Measurements from ENCODE around the gene MB.

The MB gene

GRCh38 chr22:35642305-35642741, 25.2 kb upstream of the MB start:
- no peaks in the 10 kb centered on the region for H3K27me3 Mint-ChIP-seq (ENCODE audit: low read depth)

GRCh38 chr22:35641494-35642120, 24.5 kb upstream of the MB start:
- Mint-ChIP-seq H3K9me3 (no peaks in the 10 kb centered on the region), H3K27me3 (ENCODE audit: low read depth) (no peaks in the 10 kb centered on the region), H3K27ac (peak overlapping the region in 1 of 3 experiments; percentile 25), H3K4me3 (no peak overlapping the region), H3K36me3 (ENCODE audit: low read depth) (no peaks in the 10 kb centered on the region), H3K4me1 (peaks cover 24% of the 10 kb centered on the region)
- TF ChIP-seq CTCF (IDR thresholded peaks at IDR 0.05; ENCODE audit: unreplicated experiment in 3 of 3), result no peak

More at GRCh38 chr22:35642305-35642741, 25.2 kb upstream of the MB start:
- H3K4me3 Mint-ChIP-seq, result no peak overlapping the region
- TF ChIP-seq CTCF (IDR thresholded peaks at IDR 0.05; ENCODE audit: unreplicated experiment in 3 of 3), result no peak
- H3K4me1 Mint-ChIP-seq, result peaks cover 26% of the 10 kb centered on the region
- H3K9me3 Mint-ChIP-seq, result no peaks in the 10 kb centered on the region
- no peaks in the 10 kb centered on the region for H3K36me3 Mint-ChIP-seq (ENCODE audit: low read depth)
- H3K27ac Mint-ChIP-seq, result peak overlapping the region in 2 of 3 experiments; percentile 25 to 56

- H3K27me3 Mint-ChIP-seq (ENCODE audit: low read depth), result no peaks in the 10 kb centered on the region
- TF ChIP-seq CTCF (IDR thresholded peaks at IDR 0.05; ENCODE audit: unreplicated experiment in 3 of 3), result no peak
- peaks cover 2% of the 10 kb centered on the region for H3K9me3 Mint-ChIP-seq
- H3K4me1 Mint-ChIP-seq, result peaks cover 24% of the 10 kb centered on the region
- H3K36me3 Mint-ChIP-seq (ENCODE audit: low read depth), result no peaks in the 10 kb centered on the region
- peak overlapping the region in 2 of 3 experiments; percentile 3 to 4 for H3K4me3 Mint-ChIP-seq
- peak overlapping the region; percentile 90 to 96 (median 93) for H3K27ac Mint-ChIP-seq
Measured at GRCh38 chr22:35638410-35638809, 21.3 kb upstream of the MB start.

GRCh38 chr22:35638001-35638400, 20.9 kb upstream of the MB start:
- Mint-ChIP-seq H3K27me3 (ENCODE audit: low read depth) (no peaks in the 10 kb centered on the region), H3K4me3 (no peak overlapping the region), H3K27ac (peak overlapping the region; percentile 90 to 96 (median 93)), H3K4me1 (peaks cover 27% of the 10 kb centered on the region), H3K36me3 (ENCODE audit: low read depth) (no peaks in the 10 kb centered on the region), H3K9me3 (peaks cover 2% of the 10 kb centered on the region)
- TF ChIP-seq CTCF (IDR thresholded peaks at IDR 0.05; ENCODE audit: unreplicated experiment in 3 of 3), result no peak

GRCh38 chr22:35637254-35637653, 20.1 kb upstream of the MB start:
- Mint-ChIP-seq H3K4me1 (peaks cover 31% of the 10 kb centered on the region), H3K9me3 (peaks cover 2% of the 10 kb centered on the region), H3K4me3 (no peak overlapping the region)

More at GRCh38 chr22:35637254-35637653, 20.1 kb upstream of the MB start:
- H3K27me3 Mint-ChIP-seq (ENCODE audit: low read depth), result no peaks in the 10 kb centered on the region
- H3K27ac Mint-ChIP-seq, result peak overlapping the region in 2 of 3 experiments; percentile 90 to 96
- no peak for TF ChIP-seq CTCF (IDR thresholded peaks at IDR 0.05; ENCODE audit: unreplicated experiment in 3 of 3)
- H3K36me3 Mint-ChIP-seq (ENCODE audit: low read depth), result no peaks in the 10 kb centered on the region
